HCT116 (cell line): ENCODE measurements around the gene ATOX1. TPM values are rescaled to one million over a fixed set of nuclear protein-coding genes. Genes with fewer than 3 reads are reported as not detected.
A peak's percentile ranks its signal among the peaks of the same experiment; 100 is the strongest.

Experiments used
- ATAC-seq: fragments of 200-7000 bp; cut with Tn5 transposase; 2 replicates; pipeline ENCODE4 v1.9.1; 2020; ENCODE audit warnings: mild to moderate bottlenecking, moderate library complexity
- BruUV-seq: library from RNA; stranded (reverse); fragments of 400-500 nt; replicated peaks from 2 replicates; lab custom pipeline; 2021; lab: Mats Ljungman, UMichigan
- CTCF ChIA-PET: fragments of 300-600 bp; sonication (Branson Sonifier 250); formaldehyde crosslinking; loops from one replicate; lab custom pipeline; 2021; ENCODE audit warnings: antibody characterized with exemption; lab: Charles Lee
- POLR2A ChIA-PET: fragments of 300-600, 350-600 bp; sonication (Branson Sonifier 250); formaldehyde crosslinking; loops from one replicate; lab custom pipeline; 2021; ENCODE audit warnings: antibody characterized with exemption; lab: Charles Lee
- RAD21 ChIA-PET, 2 experiments: fragments of 300-600 bp; sonication (Branson Sonifier 250); formaldehyde crosslinking; loops; one replicate each; lab custom pipeline; 2023; ENCODE audit warnings: low total read pairs in 2 of 2; ENCODE audit not compliant: uncharacterized antibody in 2 of 2, unreplicated experiment in 2 of 2, low non-redundant PET in 1 of 2; lab: Charles Lee
- DNase-seq: peaks from one replicate; pipeline ENCODE4 v3.0.0-alpha.2; 2010; ENCODE audit warnings: low read depth, low spot score
- H2AFZ ChIP-seq: fragments of 200-600 bp; shearing (Covaris generic), sonication (generic); 2 replicates; pipeline ENCODE4 v1.6.1; 2017; ENCODE audit warnings: low read depth, mixed run types, mixed read lengths, antibody characterized with exemption, low read length; ENCODE audit not compliant: poor library complexity, severe bottlenecking
- H3K27ac ChIP-seq: 2 replicates; pipeline ENCODE4 v1.5.1; 2012; ENCODE audit warnings: low read depth, low read length
- H3K27me3 ChIP-seq: fragments of 200-600 bp; sonication (generic); 2 replicates; pipeline ENCODE4 v1.6.1; 2016; ENCODE audit warnings: mixed run types, low read length, mixed read lengths; ENCODE audit not compliant: insufficient read depth
- H3K36me3 ChIP-seq, 2 experiments: fragments of 200-500 bp in 1 of 2; fragments of 200-600 bp in 1 of 2; sonication (Bioruptor generic) in 1 of 2; sonication (generic) in 1 of 2; 2 replicates each; pipeline versions ENCODE4 v1.5.1 to v1.6.1; 2014 to 2016; ENCODE audit warnings: low read length in 2 of 2, inconsistent platforms in 1 of 2, mixed read lengths in 1 of 2, mixed run types in 1 of 2; ENCODE audit not compliant: insufficient read depth in 2 of 2, control insufficient read depth in 1 of 2
- H3K4me1 ChIP-seq, 2 experiments: fragments of 200-600 bp in 1 of 2; sonication (generic) in 1 of 2; 2 replicates each; pipeline versions ENCODE4 v1.5.1 to v1.6.1; 2012 to 2017; ENCODE audit warnings: low read length in 2 of 2, inconsistent platforms in 1 of 2, mild to moderate bottlenecking in 1 of 2, mixed read lengths in 1 of 2, mixed run types in 1 of 2, moderate library complexity in 1 of 2; ENCODE audit not compliant: insufficient read depth in 2 of 2, control insufficient read depth in 1 of 2
- H3K4me2 ChIP-seq: fragments of 200-600 bp; sonication (generic); 2 replicates; pipeline ENCODE4 v1.6.1; 2017; ENCODE audit warnings: mixed run types, low read length, mixed read lengths
- H3K4me3 ChIP-seq, 2 experiments: fragments of 200-600 bp in 1 of 2; sonication (generic) in 1 of 2; replicated peaks in 1 of 2; 2 replicates each; pipeline ENCODE4 v1.5.1; 2011 to 2016; ENCODE audit warnings: low read length in 2 of 2, control low read depth in 1 of 2, low read depth in 1 of 2, mild to moderate bottlenecking in 1 of 2, mixed read lengths in 1 of 2, mixed run types in 1 of 2
- H3K79me2 ChIP-seq: fragments of 200-600 bp; sonication (generic); 2 replicates; pipeline ENCODE4 v1.6.1; 2017; ENCODE audit warnings: mild to moderate bottlenecking, mixed run types, low read length, moderate library complexity, mixed read lengths; ENCODE audit not compliant: insufficient read depth
- H3K9ac ChIP-seq: fragments of 200-600 bp; sonication (generic); 2 replicates; pipeline ENCODE4 v1.6.1; 2016; ENCODE audit warnings: low read length, mixed read lengths
- H3K9me2 ChIP-seq: fragments of 200-600 bp; sonication (generic), shearing (Covaris generic); 2 replicates; pipeline ENCODE4 v1.6.1; 2017; ENCODE audit warnings: mixed run types, mild to moderate bottlenecking, moderate library complexity; ENCODE audit not compliant: insufficient read depth
- H3K9me3 ChIP-seq, 2 experiments: fragments of 200-500 bp in 1 of 2; fragments of 200-600 bp in 1 of 2; sonication (Bioruptor generic) in 1 of 2; sonication (generic) in 1 of 2; 2 replicates each; pipeline ENCODE4 v1.6.1; 2014 to 2017; ENCODE audit warnings: low read length in 2 of 2, mixed read lengths in 2 of 2, inconsistent platforms in 1 of 2, low read depth in 1 of 2, mild to moderate bottlenecking in 1 of 2, mixed run types in 1 of 2, moderate library complexity in 1 of 2; ENCODE audit not compliant: control insufficient read depth in 1 of 2, insufficient read depth in 1 of 2
- H4K20me1 ChIP-seq: fragments of 200-600 bp; sonication (generic), shearing (Covaris generic); 2 replicates; pipeline ENCODE4 v1.6.1; 2017; ENCODE audit warnings: mixed run types, mild to moderate bottlenecking, moderate library complexity; ENCODE audit not compliant: insufficient read depth
- CBX3 ChIP-seq: IDR thresholded peaks from 2 replicates; pipeline ENCODE4 v1.6.1; 2012; ENCODE audit warnings: low read depth
- CEBPB ChIP-seq: IDR thresholded peaks from 2 replicates; pipeline ENCODE4 v1.6.1; 2012; ENCODE audit warnings: low read depth
- CTCF ChIP-seq, 3 experiments: fragments of 200-600 bp in 1 of 3; sonication (generic) in 1 of 3; IDR thresholded peaks in 2 of 3; conservative IDR thresholded peaks in 1 of 3; 2 replicates each; pipeline ENCODE4 v1.5.1; 2012 to 2017; ENCODE audit warnings: low read depth in 2 of 3, low read length in 2 of 3, antibody characterized with exemption in 1 of 3, borderline replicate concordance in 1 of 3, control low read depth in 1 of 3, mild to moderate bottlenecking in 1 of 3, mixed read lengths in 1 of 3, mixed run types in 1 of 3, moderate library complexity in 1 of 3; ENCODE audit not compliant: insufficient read depth in 1 of 3
- EGR1 ChIP-seq: IDR thresholded peaks from 2 replicates; pipeline ENCODE4 v1.6.1; 2012; ENCODE audit warnings: low read depth
- ELF1 ChIP-seq: IDR thresholded peaks from 2 replicates; pipeline ENCODE4 v1.6.1; 2012; ENCODE audit warnings: low read depth, borderline replicate concordance
- EZH2phosphoT487 ChIP-seq: fragments of 200-600 bp; IDR thresholded peaks from 2 replicates; pipeline ENCODE4 v1.6.1; 2018; ENCODE audit warnings: antibody characterized with exemption, borderline replicate concordance
- FOSL1 ChIP-seq: IDR thresholded peaks from 2 replicates; pipeline ENCODE4 v1.6.1; 2012; ENCODE audit warnings: low read depth
- JUND ChIP-seq: IDR thresholded peaks from 2 replicates; pipeline ENCODE4 v1.6.1; 2012
- POLR2A ChIP-seq: IDR thresholded peaks from 2 replicates; pipeline ENCODE4 v1.7.0; 2011; ENCODE audit warnings: borderline replicate concordance; ENCODE audit not compliant: insufficient read depth, insufficient read length; ENCODE audit errors: extremely low read depth
- RAD21 ChIP-seq: IDR thresholded peaks from 2 replicates; pipeline ENCODE4 v1.6.1; 2012; ENCODE audit warnings: low read depth, mild to moderate bottlenecking
- SIN3A ChIP-seq: IDR thresholded peaks from 2 replicates; pipeline ENCODE4 v1.6.1; 2012; ENCODE audit warnings: low read depth
- SP1 ChIP-seq: IDR thresholded peaks from 2 replicates; pipeline ENCODE4 v1.6.1; 2012; ENCODE audit warnings: low read depth
- SRF ChIP-seq: IDR thresholded peaks from 2 replicates; pipeline ENCODE4 v1.6.1; 2012; ENCODE audit warnings: low read depth
- YY1 ChIP-seq: IDR thresholded peaks from 2 replicates; pipeline ENCODE4 v1.6.1; 2011; ENCODE audit warnings: low read length, low read depth, moderate library complexity, mild to moderate bottlenecking; ENCODE audit not compliant: insufficient replicate concordance; ENCODE audit errors: extremely low read depth
- ZBTB33 ChIP-seq: IDR thresholded peaks from 2 replicates; pipeline ENCODE4 v1.6.1; 2011; ENCODE audit warnings: mild to moderate bottlenecking, low read length, moderate library complexity; ENCODE audit not compliant: insufficient replicate concordance; ENCODE audit errors: extremely low read depth
- ZFX ChIP-seq: fragments of 450-650 bp; IDR thresholded peaks from 2 replicates; pipeline ENCODE4 v1.6.1; 2017
- intact Hi-C: fragments of 100-400 bp; cut with micrococcal nuclease; formaldehyde crosslinking; loops from 2 replicates; pipeline ENCODE4 v1.10.0; 2022
- total RNA-seq: library from RNA; stranded (reverse); gene quantifications from one replicate; pipeline ENCODE4 v1.2.1, GENCODE V29; 2021; ENCODE audit not compliant: unreplicated experiment
- TF ChIP-seq, protein P1 (sequence below): IDR thresholded peaks from 2 replicates; pipeline ENCODE4 v1.6.1; 2012
- TF ChIP-seq, protein P2 (sequence below): IDR thresholded peaks from 2 replicates; pipeline ENCODE4 v1.6.1; 2012; ENCODE audit warnings: low read depth
- TF ChIP-seq, protein P3 (sequence below): IDR thresholded peaks from 2 replicates; pipeline ENCODE4 v1.6.1; 2012

Gene ATOX1
- total RNA-seq, 1 experiment from 2014 or later: 66.2 TPM

DNA sequence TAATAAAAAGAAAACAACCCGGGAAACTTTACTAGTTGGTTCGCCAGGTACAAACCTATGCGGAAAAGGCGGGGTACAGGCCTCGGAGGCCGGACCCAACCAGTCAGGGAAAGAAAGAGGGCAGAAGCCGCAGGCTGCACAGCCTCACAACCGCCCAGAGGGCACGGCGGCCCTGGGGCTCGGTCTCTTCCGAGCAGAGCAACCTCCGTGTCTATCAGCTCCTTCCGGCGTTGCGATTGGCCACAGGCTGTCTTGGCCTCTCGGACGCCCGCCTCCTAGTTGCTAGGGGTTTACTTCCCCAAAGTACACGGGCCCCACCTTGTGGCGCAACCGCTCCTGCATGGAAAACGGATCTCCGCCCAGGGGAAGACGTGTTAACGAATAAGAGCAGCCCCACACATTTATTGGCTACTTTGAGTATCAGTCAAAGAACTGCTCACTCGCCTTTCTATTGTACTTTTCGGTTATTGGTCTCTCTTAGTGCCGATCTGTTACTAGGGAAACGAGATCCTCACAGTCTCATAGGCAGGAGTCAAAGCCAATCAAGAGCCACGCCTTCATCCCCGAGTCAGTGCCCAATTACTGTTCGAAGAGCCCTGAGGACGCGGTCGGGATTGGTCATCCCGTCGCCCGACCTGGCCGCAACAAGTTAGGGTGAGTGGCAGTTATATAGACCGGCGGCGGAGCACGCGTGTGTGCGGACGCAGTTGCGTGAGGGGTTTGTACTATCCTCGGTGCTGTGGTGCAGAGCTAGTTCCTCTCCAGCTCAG lies 13.0 kb upstream of the ATOX1 start, which contains the start of gene G3BP1:
Gene G3BP1, plus strand, starts transcription at position 696 of the 770 bp plus-strand sequence. CDS start 14,667 bp downstream, outside the sequence.
- BruUV-seq: no TSS peak
- Histone ChIP-seq H3K4me2 (peak within 1 kb of the TSS; percentile 93), H3K79me2 (peaks cover 50% of the 10 kb centered on the region), H3K36me3 (peaks cover 0 to 3% of the 10 kb centered on the region in 2 experiments; a peak in 1 of 4 replicates), H3K27ac (peak within 1 kb of the TSS; percentile 97), H3K27me3 (no peaks in the 10 kb centered on the region), H4K20me1 (peaks cover 36% of the 10 kb centered on the region), H2AFZ (no peak within 1 kb of the TSS), H3K9ac (peak within 1 kb of the TSS; percentile 99), H3K4me1 (peaks cover 10 to 26% of the 10 kb centered on the region in 2 experiments; a peak in 3 of 4 replicates), H3K9me2 (no peaks in the 10 kb centered on the region), H3K4me3 (peak within 1 kb of the TSS; percentile 79 to 97), H3K9me3 (no peaks in the 10 kb centered on the region)
- ATAC-seq (peak; percentile 86), DNase-seq (peak; percentile 100)
- RAD21 ChIA-PET: interaction anchor here (0.5 to 1.3 kb wide), 2 partner anchors 31 to 533 kb away, joined by 3 to 4 read pairs; no protein-coding TSS in a partner anchor
- POLR2A ChIA-PET: interaction anchor here (0.8 to 3.3 kb wide), 14 partner anchors 10 to 519 kb away, joined by 3 to 27 read pairs (median 5); partner anchors contain the start of genes ATOX1 and GM2A
- CTCF ChIA-PET: interaction anchor here (0.6 to 1.5 kb wide), 11 partner anchors 14 to 743 kb away, joined by 3 to 9 read pairs (median 4); partner anchors contain the start of genes GM2A and SLC36A1
- intact Hi-C loops: loop anchor here (1.0 kb wide), 3 partner anchors 13 to 112 kb away; partner anchors contain the start of gene ATOX1
- TF ChIP-seq JUND: no peak
- TF ChIP-seq FOSL1: no peak
- TF ChIP-seq ZFX: peak; percentile 80
- TF ChIP-seq CTCF (IDR thresholded peaks at IDR 0.05 in 2 of 3, conservative IDR thresholded peaks at IDR 0.05 in 1 of 3; ENCODE audit: borderline replicate concordance in 1 of 3, insufficient read depth in 1 of 3, low read depth in 2 of 3, low read length in 2 of 3): peak in 2 of 3 experiments; percentile 58 to 64; a peak in 4 of 6 replicates
- TF ChIP-seq POLR2A: peak; percentile 96
- TF ChIP-seq, protein P1, sequence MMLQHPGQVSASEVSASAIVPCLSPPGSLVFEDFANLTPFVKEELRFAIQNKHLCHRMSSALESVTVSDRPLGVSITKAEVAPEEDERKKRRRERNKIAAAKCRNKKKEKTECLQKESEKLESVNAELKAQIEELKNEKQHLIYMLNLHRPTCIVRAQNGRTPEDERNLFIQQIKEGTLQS: no peak
- no peak for TF ChIP-seq EGR1
- TF ChIP-seq SIN3A: no peak
- peak; percentile 77 for TF ChIP-seq YY1
- no peak for TF ChIP-seq SRF
- TF ChIP-seq EZH2phosphoT487: no peak
- TF ChIP-seq CEBPB: no peak
- TF ChIP-seq RAD21: no peak
- TF ChIP-seq CBX3: no peak
- TF ChIP-seq ZBTB33: peak; percentile 56
- TF ChIP-seq, protein P2, sequence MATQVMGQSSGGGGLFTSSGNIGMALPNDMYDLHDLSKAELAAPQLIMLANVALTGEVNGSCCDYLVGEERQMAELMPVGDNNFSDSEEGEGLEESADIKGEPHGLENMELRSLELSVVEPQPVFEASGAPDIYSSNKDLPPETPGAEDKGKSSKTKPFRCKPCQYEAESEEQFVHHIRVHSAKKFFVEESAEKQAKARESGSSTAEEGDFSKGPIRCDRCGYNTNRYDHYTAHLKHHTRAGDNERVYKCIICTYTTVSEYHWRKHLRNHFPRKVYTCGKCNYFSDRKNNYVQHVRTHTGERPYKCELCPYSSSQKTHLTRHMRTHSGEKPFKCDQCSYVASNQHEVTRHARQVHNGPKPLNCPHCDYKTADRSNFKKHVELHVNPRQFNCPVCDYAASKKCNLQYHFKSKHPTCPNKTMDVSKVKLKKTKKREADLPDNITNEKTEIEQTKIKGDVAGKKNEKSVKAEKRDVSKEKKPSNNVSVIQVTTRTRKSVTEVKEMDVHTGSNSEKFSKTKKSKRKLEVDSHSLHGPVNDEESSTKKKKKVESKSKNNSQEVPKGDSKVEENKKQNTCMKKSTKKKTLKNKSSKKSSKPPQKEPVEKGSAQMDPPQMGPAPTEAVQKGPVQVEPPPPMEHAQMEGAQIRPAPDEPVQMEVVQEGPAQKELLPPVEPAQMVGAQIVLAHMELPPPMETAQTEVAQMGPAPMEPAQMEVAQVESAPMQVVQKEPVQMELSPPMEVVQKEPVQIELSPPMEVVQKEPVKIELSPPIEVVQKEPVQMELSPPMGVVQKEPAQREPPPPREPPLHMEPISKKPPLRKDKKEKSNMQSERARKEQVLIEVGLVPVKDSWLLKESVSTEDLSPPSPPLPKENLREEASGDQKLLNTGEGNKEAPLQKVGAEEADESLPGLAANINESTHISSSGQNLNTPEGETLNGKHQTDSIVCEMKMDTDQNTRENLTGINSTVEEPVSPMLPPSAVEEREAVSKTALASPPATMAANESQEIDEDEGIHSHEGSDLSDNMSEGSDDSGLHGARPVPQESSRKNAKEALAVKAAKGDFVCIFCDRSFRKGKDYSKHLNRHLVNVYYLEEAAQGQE: no peak
- no peak for TF ChIP-seq ELF1
- TF ChIP-seq, protein P3, sequence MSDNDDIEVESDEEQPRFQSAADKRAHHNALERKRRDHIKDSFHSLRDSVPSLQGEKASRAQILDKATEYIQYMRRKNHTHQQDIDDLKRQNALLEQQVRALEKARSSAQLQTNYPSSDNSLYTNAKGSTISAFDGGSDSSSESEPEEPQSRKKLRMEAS: no peak
- no peak for TF ChIP-seq SP1
